Inflammatory macrophage treated with lipopolysaccharide for 1 hour (primary cell): ENCODE results near the gene LINC01488.

ENCODE experiments used
- DNase-seq, 2 donors: peaks; one replicate each; pipeline ENCODE4 v3.0.0-alpha.2; 2020 to 2022

LINC01488 gene

GRCh38 chr11:69446108-69446507 is 35.4 kb upstream of the LINC01488 start:
- peak; percentile 35 to 73 for DNase-seq

- DNase-seq = no peak
Observed at GRCh38 chr11:69447786-69448185, 33.7 kb upstream of the LINC01488 start.

- no peak for DNase-seq
Observed at GRCh38 chr11:69448471-69449284, 32.8 kb upstream of the LINC01488 start.

GRCh38 chr11:69449320-69450063 is 32.0 kb upstream of the LINC01488 start:
- peak; percentile 38 to 49 for DNase-seq

GRCh38 chr11:69450064-69450856 is 31.2 kb upstream of the LINC01488 start:
- DNase-seq = no peak

- no peak for DNase-seq
Observed at GRCh38 chr11:69450857-69451220, 30.6 kb upstream of the LINC01488 start.

GRCh38 chr11:69451289-69451688 is 30.2 kb upstream of the LINC01488 start:
- no peak for DNase-seq

- peak in 1 of 2 donors; percentile 35 for DNase-seq
Observed at GRCh38 chr11:69452206-69452987, 29.1 kb upstream of the LINC01488 start.

- no peak for DNase-seq
Observed at GRCh38 chr11:69453151-69453550, 28.3 kb upstream of the LINC01488 start.

- DNase-seq = no peak
Observed at GRCh38 chr11:69454018-69454417, 27.4 kb upstream of the LINC01488 start.

GRCh38 chr11:69455969-69456368 is 25.5 kb upstream of the LINC01488 start:
- no peak for DNase-seq

GRCh38 chr11:69456712-69457111 is 24.8 kb upstream of the LINC01488 start:
- no peak for DNase-seq

GRCh38 chr11:69459848-69460539 is 21.5 kb upstream of the LINC01488 start:
- no peak for DNase-seq

- peak in 1 of 2 donors; percentile 28 for DNase-seq
Observed at GRCh38 chr11:69460540-69461257, 20.8 kb upstream of the LINC01488 start.

GRCh38 chr11:69461272-69461962 is 20.0 kb upstream of the LINC01488 start:
- no peak for DNase-seq

- DNase-seq = no peak
Observed at GRCh38 chr11:69462106-69462951, 19.1 kb upstream of the LINC01488 start.

- no peak for DNase-seq
Observed at GRCh38 chr11:69463181-69463994, 18.1 kb upstream of the LINC01488 start.
